ENCODE results near the gene OTOG.

The OTOG gene

GRCh38 chr11:17547932-17548331 lies 873 bp downstream of the OTOG start:
- no peaks in the 10 kb centered on the region for H3K4me1 ChIP-seq (ENCODE audit: control insufficient read depth, low read length)
- TF ChIP-seq EZH2phosphoT487 (IDR thresholded peaks at IDR 0.05; ENCODE audit: borderline replicate concordance, low read length), result no peak
- no peak for TF ChIP-seq CTCF (IDR thresholded peaks at IDR 0.05; ENCODE audit: low read depth, low read length, poor library complexity, severe bottlenecking)
- no peak overlapping the region for H3K4me2 ChIP-seq (ENCODE audit: low read length)
- no peak overlapping the region for H3K27ac ChIP-seq (ENCODE audit: low read depth, low read length)
- H3F3A ChIP-seq (ENCODE audit: control insufficient read depth, insufficient read depth), result no peaks in the 10 kb centered on the region
- H3K79me2 ChIP-seq (ENCODE audit: control insufficient read depth, low read length), result no peaks in the 10 kb centered on the region
- peaks cover 2% of the 10 kb centered on the region; the same call in 1 of the 2 replicates for H3K27me3 ChIP-seq (ENCODE audit: control insufficient read depth, low read length)
- H3K4me3 ChIP-seq (ENCODE audit: low read length), result no peak overlapping the region
- H4K20me1 ChIP-seq (ENCODE audit: control insufficient read depth, insufficient read depth, low read depth, low read length), result no peaks in the 10 kb centered on the region
- H3K36me3 ChIP-seq (ENCODE audit: control insufficient read depth, low read length), result no peaks in the 10 kb centered on the region
- no peaks in the 10 kb centered on the region for H3K9me2 ChIP-seq (replicated peaks; ENCODE audit: control insufficient read depth, low read length)
- no peaks in the 10 kb centered on the region for H3K9me3 ChIP-seq (ENCODE audit: control insufficient read depth, insufficient read depth, low read length)

- no peaks in the 10 kb centered on the region for H3K36me3 ChIP-seq (ENCODE audit: control insufficient read depth, low read length)
- H4K20me1 ChIP-seq (ENCODE audit: control insufficient read depth, insufficient read depth, low read depth, low read length), result no peaks in the 10 kb centered on the region
- no peak for TF ChIP-seq CTCF (IDR thresholded peaks at IDR 0.05; ENCODE audit: low read depth, low read length, poor library complexity, severe bottlenecking)
- no peak for TF ChIP-seq EZH2phosphoT487 (IDR thresholded peaks at IDR 0.05; ENCODE audit: borderline replicate concordance, low read length)
- no peaks in the 10 kb centered on the region for H3K9me2 ChIP-seq (replicated peaks; ENCODE audit: control insufficient read depth, low read length)
- H3K4me1 ChIP-seq (ENCODE audit: control insufficient read depth, low read length), result no peaks in the 10 kb centered on the region
- H3K9me3 ChIP-seq (ENCODE audit: control insufficient read depth, insufficient read depth, low read length), result no peaks in the 10 kb centered on the region
- no peak overlapping the region for H3K27ac ChIP-seq (ENCODE audit: low read depth, low read length)
- H3K4me3 ChIP-seq (ENCODE audit: low read length), result no peak overlapping the region
- no peaks in the 10 kb centered on the region for H3K79me2 ChIP-seq (ENCODE audit: control insufficient read depth, low read length)
- H3F3A ChIP-seq (ENCODE audit: control insufficient read depth, insufficient read depth), result no peaks in the 10 kb centered on the region
- peaks cover 2% of the 10 kb centered on the region; the same call in 1 of the 2 replicates for H3K27me3 ChIP-seq (ENCODE audit: control insufficient read depth, low read length)
- no peak overlapping the region for H3K4me2 ChIP-seq (ENCODE audit: low read length)
Measured at GRCh38 chr11:17548444-17548843, 1.4 kb downstream of the OTOG start.

GRCh38 chr11:17550450-17551346 lies 3.6 kb downstream of the OTOG start:
- TF ChIP-seq EZH2phosphoT487 (IDR thresholded peaks at IDR 0.05; ENCODE audit: borderline replicate concordance, low read length) (no peak), CTCF (IDR thresholded peaks at IDR 0.05; ENCODE audit: low read depth, low read length, poor library complexity, severe bottlenecking) (no peak)
- H3K4me2 ChIP-seq (ENCODE audit: low read length), result no peak overlapping the region

More at GRCh38 chr11:17550450-17551346, 3.6 kb downstream of the OTOG start:
- Histone ChIP-seq H3K27ac (ENCODE audit: low read depth, low read length) (no peak overlapping the region), H3K79me2 (ENCODE audit: control insufficient read depth, low read length) (no peaks in the 10 kb centered on the region), H3K4me3 (ENCODE audit: low read length) (no peak overlapping the region), H3K9me3 (ENCODE audit: control insufficient read depth, insufficient read depth, low read length) (no peaks in the 10 kb centered on the region), H3K36me3 (ENCODE audit: control insufficient read depth, low read length) (no peaks in the 10 kb centered on the region), H3K27me3 (ENCODE audit: control insufficient read depth, low read length) (peaks cover 2% of the 10 kb centered on the region; the same call in 1 of the 2 replicates), H3F3A (ENCODE audit: control insufficient read depth, insufficient read depth) (no peaks in the 10 kb centered on the region), H3K4me1 (ENCODE audit: control insufficient read depth, low read length) (no peaks in the 10 kb centered on the region), H3K9me2 (replicated peaks; ENCODE audit: control insufficient read depth, low read length) (no peaks in the 10 kb centered on the region), H4K20me1 (ENCODE audit: control insufficient read depth, insufficient read depth, low read depth, low read length) (no peaks in the 10 kb centered on the region)

All from DOHH2 (cell line).